HG03103 (cell line): ENCODE results near the gene CRISPLD2.

Source experiments
- ATAC-seq: cut with Tn5 transposase; IDR thresholded peaks from one replicate; pipeline ENCODE4 v1.9.1; 2021; ENCODE audit warnings: low read depth; ENCODE audit not compliant: unreplicated experiment

Gene CRISPLD2

DNA sequence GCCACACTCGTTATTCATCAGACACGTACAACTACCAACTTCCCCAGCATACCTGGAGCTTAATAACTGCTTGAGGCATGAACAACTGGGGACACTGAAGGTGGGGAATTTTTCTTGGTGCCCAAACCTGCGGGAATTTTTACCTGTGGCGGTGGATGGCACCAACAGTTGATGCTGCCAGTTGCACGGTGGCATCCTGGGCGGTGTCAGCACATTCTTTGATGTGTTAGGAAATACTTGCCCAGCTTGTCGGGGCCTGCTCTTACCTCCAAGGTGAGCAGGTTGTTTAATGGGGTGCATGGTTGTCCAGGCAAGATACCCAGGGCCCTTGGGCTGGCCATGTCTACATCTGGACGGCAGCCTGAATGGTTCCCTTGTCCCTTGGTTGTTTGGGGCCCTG, 79.6 kb downstream of the CRISPLD2 start:
- ATAC-seq, result no peak

DNA sequence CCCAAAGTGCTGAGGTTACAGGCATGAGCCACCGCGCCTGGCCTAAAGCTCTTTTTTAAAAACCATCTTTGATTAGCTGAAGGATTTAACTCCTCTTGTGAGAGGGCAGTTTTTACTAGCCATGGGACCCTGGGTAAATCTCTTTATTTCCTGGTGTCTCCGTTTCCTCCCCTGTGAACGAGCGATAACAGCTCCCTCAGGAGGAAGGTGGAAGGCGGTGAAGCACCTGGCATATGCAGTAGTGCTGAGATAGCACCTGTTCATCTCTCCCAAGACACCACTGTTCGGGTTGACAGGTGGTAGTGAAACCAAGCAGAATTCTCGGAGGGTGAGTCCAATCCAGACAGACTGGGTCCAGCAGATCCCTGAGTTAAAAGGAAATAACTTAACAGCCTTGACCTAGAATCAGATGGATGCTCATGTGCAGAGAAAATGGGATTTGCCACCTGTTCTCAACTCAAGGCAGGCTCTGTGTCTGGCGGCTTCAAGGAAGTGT, 86.2 kb downstream of the CRISPLD2 start:
- no peak for ATAC-seq

DNA sequence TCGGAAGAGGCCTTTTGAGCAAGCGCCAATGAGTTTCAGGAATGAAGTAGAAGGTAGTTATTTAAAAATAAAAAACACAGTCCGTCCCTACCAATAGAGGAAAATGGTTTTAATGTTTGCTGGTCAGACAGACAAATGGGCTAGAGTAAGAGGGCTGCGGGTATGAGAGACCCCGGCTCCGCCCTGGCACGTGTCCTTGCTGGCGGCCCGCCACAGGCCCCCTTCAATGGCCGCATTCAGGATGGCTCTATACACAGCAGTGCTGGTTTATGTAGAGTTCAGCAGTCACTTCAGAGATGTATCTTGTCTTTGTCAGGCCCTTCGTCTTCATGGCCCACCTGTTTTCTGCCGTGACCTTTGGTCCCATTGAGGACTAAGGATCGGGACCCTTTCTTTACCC, 87.3 kb downstream of the CRISPLD2 start:
- no peak for ATAC-seq

DNA sequence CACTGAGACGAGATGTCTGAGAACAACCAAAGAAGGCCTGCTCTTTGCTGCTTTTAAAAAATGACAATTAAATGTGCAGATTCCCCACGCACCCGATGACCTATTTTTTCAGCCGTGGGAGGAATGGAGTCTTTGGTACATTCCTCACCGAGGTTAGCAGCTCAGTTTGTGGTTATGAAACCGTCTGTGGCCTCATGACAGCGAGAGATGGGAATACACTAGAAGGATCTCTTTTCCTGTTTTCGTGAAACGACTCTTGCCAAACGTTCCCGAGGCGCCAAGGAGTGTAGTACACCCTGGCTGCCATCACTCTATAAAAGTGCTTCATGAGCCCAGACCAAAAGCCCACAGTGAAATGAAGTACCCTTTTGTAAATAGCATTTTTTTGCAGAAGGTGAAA, 87.8 kb downstream of the CRISPLD2 start:
- no peak for ATAC-seq

DNA sequence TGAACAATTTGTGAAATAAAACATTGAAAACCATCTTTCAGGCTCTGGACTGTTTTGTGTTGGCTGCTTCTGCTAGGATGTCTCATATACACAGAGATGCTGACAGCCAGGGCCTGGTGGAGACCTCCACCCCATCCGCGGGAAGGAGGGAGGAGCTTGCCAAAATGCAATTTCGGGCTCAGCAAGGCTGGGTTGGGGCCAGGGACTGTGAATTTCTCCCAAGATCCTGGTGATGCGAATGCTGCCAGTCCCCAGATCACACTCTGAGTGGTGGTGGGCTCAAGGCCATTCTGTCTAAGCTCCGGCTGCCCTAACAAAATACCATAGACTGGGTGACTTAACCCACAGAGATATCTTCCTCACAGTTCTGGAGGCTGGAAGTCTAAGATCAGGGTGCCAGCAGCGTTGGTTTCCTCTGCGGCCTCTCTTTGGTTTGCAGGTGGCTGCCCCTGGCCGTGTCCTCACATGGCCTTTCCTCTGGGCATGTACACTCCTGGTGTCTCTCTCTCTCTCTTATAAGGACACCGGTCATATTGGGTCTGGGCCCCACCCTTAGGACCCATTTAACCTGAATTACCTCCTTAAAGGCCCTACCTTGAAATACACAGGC, 89.8 kb downstream of the CRISPLD2 start:
- ATAC-seq, result no peak

DNA sequence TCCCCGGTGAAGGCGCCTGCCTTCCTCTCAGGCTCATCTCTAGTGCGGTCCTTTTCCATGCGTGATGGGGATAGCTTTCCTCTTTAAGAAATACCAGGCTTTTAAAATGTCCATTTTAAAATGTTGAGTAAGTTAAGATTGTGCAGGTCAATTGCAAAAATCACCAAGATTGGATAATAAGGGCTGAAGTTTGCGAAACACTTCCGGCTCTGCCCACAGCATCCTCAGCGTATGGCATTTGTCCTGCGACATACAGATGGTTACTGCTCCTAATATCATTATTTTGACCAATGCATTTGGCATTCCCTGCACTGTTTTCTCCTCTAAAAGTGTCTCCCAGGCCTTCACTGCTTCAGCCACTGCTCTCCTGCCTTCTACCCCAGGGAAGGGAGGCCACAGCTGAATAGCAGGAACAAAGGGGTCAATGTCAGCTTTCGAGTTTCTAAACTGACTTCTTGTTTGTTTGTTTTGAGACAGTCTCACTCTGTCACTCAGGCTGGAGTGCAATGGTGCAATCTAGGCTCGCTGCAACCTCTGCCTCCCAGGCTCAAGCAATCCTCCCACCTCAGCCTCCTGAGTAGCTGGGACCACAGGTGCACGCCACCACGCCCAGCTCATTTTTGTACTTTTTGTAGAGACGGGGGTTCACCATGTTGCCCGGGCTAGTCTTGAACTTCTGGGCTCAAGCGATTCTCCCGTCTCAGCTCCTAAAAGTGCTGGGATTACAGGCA, 91.9 kb downstream of the CRISPLD2 start:
- ATAC-seq, result no peak

DNA sequence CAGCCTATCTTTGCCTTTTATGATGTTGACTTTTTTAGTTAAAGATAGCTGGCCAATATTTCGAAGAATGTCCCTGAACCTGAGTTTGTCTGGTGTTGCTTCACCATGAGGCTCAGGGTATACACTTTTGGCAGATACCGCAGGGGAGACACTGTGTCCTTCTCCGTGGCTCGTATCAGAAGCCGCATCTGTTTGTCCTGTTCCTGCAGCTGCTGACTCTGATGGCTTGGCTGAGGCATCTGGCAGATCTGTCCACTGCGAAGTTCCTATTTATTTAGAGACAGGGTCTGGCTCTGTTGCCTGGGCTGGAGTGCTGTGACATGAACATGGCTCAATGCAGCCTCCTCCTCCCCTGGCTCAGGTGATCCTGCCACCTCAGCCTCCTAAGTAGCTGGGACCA, 93.5 kb downstream of the CRISPLD2 start:
- no peak for ATAC-seq

DNA sequence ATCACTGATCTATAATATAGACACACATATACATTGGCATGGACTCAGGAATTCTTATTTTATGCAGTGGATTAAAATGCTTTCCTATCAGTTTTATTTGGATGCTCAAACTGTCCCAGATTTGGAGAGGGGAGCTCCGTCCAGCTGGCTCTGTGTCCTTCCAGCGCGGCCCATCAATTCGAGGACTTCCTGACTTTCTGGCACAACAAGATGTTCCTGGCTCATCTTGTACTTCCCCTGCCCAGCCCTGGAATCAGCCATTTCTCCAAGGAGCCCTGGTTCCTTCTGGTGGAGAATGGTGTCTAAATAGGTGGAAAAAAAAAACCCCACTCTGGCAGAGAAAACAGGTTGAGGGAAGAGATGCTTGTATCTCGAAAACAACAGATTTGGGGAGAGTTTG, 94.5 kb downstream of the CRISPLD2 start:
- ATAC-seq, result no peak

DNA sequence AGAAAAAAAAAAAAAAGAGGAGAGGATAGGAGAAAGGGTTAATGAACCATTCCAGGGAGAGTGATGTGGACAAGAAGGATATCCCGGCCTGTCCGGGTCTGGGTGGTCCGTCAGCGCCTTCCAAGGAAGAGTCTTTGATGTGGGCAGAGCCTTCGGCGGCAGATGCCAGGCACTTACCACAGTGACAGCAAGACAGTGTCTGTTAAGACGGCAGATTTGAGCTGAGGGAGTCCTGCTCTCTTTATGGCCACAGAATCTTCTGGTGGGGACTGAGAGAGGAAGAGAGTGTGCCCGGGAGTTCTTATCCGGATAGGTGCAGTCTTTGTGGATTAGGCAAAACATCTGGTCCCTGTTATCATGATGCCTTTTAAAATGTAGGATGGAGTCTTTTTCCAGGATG, 96.4 kb downstream of the CRISPLD2 start:
- no peak for ATAC-seq

DNA sequence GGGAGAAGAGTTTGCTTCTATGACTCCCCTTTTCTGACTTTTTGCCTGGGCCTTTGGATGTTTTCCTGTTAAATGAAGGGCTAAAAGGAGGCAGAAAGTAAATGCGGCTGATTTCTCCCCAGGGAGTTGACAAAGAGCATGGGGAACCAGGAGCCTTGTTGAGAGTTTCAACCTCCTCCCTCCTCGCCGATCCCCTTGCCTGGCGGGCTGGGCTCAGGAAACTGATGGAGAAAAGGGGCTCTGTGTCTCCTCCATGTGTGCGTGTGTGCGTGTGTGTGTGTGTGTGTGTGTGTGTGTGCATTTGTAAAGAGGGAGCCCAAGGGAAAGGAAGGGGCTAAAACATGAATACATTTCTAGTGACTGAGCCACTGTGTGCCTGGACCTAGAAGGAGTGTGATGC, 97.1 kb downstream of the CRISPLD2 start:
- ATAC-seq, result no peak

DNA sequence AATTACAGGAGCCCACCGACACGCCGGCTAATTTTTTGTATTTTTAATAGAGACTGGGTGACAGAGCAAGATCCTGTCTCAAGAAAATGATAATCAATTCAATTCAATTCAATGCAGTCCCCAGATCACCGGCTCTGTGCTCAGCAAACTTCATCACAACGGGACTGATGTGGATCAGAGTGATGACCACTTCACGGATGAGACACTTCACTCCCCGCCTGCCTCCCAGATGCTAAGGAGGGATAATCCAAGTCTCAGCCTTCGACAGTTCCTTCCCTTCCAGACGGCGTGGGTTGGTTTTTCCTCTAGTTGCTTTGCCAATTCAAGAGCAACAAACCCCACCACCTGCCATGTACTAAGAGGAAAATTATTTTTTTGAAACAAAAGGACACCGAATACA, 97.7 kb downstream of the CRISPLD2 start:
- ATAC-seq, result no peak

DNA sequence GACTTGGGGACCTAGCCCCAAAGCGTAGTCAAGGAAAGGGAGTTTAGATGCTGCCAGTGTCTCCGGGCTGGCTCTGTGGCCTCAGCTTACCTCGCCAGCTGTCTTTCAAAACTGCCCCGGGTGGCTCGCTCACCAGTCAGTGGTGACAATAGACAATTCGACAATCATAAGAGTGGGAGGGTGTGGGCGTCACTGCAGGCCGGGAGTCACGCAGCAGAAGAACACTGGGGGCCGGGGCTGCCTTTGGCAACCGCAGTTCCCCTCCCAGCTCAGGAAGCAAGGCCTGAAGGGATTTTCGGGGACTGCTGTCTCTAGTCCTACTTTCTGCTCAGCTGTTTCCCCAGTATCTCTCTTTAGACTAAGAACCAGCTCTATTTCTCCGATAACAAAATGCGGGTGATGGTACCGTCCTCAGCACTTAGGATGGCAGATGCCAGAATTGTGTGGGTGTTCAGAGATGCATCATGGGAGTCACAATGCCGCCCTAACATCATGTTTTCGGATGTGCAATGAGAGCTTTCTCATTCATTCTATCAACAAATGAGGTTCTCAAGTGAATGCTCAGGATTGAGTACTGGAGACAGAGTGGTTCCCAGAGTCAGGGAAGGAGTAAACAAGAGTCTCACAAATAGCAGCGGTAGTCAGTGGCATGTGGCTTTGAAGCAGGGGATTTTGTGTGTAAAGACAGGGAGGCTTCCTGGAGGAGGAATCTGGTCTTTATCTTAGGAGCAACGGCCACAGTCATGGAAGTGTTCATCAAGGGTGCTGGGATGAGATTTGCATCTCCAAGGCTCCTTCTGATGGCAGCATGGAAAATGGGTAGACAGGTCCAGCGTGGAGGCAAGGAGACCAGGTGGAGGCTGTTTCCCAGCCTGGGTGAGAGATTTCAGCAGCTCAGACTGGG, 98.5 kb downstream of the CRISPLD2 start:
- no peak for ATAC-seq

DNA sequence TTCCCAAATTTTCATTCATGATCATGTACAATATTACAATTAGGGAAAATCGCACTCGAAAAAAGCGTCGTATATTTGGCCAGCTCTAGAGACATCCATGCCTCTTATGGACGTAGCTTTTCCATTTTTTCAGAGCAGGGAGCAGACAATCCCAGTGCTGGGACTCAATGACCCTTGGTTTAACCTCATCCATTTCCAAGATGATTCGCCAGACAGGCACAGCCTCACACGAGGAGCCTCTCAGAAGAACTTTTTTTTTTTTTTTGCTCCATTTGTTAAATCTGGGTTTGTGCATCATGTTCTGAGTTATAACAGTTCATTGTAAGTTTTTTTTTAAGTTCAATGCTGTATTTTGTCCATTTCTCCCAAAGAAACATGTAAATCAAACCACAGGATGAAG, 99.5 kb downstream of the CRISPLD2 start:
- ATAC-seq, result no peak

DNA sequence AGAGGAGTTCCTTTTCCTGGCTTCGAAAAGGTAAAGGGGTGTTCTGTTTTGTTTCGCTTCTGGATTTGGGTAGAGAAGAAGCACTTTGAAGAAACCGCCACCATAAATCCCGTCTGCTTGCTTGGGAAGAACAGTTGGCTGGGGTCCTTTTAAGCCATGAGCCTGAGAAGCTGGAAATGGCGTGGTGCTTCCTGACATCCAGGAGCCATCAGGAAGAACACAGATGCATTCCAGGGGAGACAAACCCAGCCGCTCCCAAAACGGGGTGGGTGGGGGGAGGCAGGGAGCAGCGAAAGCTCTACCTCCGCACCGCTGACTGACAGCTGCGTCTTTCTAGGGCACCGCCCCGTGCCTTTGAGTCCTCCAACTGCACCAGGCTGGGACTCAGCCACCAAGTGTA, 99.9 kb downstream of the CRISPLD2 start:
- ATAC-seq, result no peak

DNA sequence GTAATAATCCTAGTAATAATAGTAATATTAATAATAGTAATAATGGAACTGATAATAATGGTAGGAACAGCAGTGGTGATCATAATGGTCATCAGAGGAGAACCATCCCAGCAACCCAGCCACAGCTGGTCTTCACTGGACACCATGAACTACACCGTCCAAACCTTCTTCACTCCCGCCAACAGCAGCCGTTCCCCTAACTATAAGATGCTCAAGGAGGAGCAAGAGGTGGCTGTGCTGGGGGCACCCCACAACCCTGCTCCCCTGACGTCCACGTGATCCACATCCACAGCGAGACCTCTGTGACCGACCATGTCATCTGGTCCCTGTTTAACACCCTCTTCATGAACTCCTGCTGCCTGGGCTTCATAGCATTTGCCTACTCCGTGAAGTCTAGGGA, 100.5 kb downstream of the CRISPLD2 start:
- ATAC-seq, result no peak

DNA sequence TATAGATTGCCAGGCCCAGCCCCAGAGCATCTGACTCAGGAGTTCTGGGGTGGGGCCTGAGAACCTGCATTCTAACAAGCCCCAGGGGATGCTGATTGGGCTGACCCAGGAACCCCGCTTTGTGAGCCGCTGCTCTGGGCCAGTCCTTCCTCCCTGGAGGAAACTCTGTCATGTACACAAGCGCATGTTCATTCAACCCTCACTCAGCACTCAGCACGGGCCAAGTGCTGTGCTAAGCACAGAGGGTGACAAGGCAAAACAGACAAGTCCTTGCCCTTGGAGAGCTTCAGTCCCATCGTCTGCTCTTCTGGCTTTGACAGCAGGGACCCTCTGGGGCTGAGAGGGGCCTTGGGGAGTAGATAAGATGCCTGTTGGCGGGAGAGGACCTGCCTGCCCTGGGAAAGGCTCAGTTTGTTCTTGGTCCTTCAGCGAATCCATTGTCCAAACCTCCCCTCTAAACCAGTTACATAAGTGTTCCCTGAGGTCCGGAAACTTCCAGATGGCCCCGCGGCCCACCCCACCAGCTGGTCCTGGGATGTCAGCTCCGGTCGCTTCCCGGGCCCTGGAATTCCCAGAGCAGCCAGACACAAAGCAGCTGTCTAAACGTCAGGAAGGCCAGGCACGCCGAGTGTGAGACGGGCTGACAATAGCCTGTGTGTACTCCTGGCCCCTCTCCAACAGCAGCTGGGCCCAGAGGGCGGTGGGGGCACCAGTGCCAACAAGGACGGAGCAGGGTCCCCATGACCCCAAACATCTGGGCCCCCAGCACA, 102.8 kb downstream of the CRISPLD2 start:
- ATAC-seq, result no peak

DNA sequence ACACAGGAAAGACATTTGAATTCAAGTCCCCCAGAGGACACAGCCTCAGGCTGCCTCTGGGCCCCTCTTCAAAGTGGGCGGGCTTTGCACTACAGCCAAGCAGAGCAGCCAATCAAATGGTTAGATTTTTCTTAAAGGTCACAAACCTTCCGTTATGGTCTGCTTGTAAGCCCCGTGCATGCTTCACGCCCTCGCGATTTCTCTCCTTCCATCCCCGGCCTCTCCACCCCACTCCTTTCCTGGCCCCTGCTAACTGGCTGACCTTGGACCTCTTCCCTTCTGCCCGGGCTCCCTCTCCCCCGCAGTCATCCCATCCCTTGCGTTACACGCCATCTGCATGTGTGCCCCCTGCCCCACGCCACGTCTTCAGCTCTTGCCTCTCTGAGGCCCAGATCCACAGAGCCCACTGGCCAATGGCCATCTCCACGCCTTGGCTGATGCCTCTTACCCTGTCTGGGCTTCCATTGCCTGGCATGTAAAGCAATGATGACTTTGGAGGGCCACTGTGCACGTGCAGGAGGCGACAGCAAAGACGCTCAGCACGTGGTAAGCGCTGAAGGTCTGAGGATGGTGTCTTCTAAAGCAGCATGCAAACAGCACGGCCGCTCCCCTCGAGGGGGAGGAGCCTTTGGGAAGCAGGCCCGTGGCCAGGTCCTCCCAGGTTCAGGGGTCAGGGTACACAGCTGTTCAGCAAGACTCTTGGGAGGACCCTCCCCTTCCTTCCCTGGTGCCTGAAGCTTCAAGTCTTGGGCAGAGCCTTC, 104.7 kb downstream of the CRISPLD2 start:
- no peak for ATAC-seq

DNA sequence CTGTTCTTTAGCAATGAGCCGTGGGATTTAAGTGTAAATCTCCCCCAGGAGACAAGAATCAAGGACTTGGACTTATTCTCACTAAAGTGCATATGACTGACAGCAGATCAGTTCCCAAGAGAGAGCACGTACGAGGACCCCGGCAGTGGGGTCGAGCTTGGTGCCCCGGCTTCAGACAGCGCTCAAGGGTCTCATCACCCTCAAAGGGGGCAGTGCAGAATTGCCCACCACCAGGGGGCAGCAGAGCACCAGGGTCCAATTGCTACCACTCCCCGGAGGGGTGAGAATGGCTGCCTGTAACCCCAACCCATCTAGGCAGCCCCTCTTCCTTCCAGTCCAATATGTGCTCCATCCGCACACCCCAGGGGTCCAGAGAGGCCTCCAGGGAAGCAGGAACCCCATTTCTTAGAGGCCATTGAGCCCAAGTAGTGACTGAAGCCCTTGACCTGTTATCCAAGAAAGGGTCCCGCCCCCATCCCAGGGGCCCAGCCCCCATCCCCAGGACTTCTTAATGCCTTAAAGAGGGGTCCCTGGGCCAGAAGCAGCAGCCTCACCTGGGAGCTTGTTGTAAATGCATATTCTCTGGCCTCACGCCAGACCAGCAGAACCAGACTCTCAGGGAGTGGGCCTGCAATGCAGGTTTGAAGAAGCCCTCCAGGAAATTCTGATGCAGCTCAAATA, 105.4 kb downstream of the CRISPLD2 start:
- no peak for ATAC-seq

DNA sequence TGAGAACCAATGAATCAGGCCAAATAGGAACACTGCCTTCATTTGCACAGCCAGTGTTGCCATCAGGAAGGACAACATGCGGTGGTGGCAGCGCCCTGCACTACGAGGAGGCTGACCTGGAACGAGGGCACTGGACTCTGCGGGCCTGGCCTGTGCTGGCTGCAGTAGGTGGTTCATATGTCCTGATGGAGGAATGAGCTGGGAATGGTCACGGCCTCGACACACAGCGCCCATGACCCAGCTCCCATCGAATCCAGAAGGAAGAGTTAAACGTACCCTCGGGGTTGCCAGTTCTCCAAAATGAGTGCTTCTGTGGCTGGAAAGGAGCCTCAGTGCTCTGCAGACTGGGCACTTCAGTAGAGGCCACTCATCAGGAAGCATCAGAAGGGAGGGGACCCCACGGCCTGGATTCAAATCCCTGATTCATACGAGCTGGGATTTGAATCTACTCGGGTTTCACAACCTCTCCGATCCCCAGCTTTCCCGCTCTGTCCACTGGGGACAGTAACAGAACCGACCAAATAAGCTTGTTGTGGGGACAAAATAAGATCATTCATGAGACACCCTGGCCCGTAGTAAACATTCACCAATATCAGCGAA, 106.1 kb downstream of the CRISPLD2 start:
- ATAC-seq, result no peak
